WI38 (cell line): ENCODE results near the gene HNRNPM.

Source experiments
- H3K4me3 ChIP-seq: 2 replicates; pipeline ENCODE4 v1.5.1; 2011; ENCODE audit warnings: low read depth, mild to moderate bottlenecking, control low read depth, low read length
- CTCF ChIP-seq: IDR thresholded peaks from 2 replicates; pipeline ENCODE4 v1.5.1; 2012; ENCODE audit warnings: low read depth, mild to moderate bottlenecking, control low read depth, low read length

HNRNPM gene

GRCh38 chr19:8460516-8461298 is 15.9 kb downstream of the HNRNPM start:
- TF ChIP-seq CTCF: no peak
- 0 out of 2 replicates have a peak overlapping the region, but pooled peaks have one; percentile 1 for H3K4me3 ChIP-seq

DNA sequence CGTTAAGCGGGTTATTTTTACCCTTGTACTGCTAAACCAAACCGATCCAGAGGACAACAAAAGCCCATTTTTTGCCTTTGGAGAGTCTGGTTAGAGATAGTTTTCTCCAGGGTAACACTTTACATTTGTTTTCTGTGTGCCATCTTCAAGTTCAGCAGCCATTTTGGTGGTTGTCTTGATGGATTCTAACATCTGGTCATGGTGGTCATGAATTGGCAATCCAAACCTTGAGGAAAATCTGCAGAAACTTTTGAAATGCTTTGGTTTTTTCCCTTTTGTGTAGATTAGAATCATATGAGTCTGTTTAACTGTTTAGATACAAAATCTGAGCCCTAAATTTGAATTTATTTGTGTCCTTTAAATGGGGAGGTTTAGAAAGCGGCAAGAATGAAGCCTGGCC is 16.6 kb downstream of the HNRNPM start:
- no peak overlapping the region for H3K4me3 ChIP-seq
- no peak for TF ChIP-seq CTCF

- no peak overlapping the region for H3K4me3 ChIP-seq
- TF ChIP-seq CTCF: no peak
Observed at GRCh38 chr19:8461891-8462290, 17.1 kb downstream of the HNRNPM start.

DNA sequence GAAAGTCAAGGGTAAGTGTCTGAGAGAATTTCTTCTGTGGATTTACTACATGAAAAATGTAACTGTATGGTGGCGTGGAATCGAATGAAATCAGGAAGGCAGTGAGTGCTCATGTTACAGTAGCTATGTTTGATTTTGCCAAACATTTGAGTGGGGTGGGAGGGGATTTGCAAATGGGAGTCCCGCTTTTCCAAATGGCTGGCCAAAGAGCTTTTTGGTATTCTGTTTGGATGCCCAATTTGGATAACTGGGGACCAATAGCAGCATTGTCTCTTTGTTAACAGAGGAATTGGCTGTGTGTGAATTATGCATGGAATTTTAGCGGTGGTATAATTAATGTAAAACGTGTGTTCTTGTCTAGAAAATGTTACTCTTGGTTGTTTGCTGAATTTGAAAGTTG is 17.8 kb downstream of the HNRNPM start:
- TF ChIP-seq CTCF: no peak
- no peak overlapping the region for H3K4me3 ChIP-seq

GRCh38 chr19:8463365-8463764 is 18.6 kb downstream of the HNRNPM start:
- H3K4me3 ChIP-seq: no peak overlapping the region
- no peak for TF ChIP-seq CTCF

- no peak overlapping the region for H3K4me3 ChIP-seq
- TF ChIP-seq CTCF: no peak
Observed at GRCh38 chr19:8466018-8466417, 21.2 kb downstream of the HNRNPM start.

DNA sequence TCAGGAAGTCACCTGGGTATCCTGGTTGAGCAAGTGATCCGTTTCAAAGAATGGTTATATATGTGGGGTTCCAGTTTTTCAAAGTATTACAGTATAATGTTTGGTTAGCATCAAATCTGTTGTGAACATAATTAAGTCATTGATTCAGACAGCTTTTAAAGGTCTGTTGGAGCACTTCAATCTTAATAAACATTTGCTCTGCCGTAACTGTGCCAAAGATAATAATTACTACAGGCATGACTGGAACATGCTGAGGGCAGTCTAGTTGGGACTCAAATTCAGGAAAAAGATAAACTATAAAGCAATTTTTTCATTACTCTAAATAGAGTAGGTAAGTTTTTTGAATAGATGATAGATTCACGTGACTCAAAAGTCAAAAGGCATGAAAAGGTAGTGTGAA is 23.3 kb downstream of the HNRNPM start:
- TF ChIP-seq CTCF: no peak
- no peak overlapping the region for H3K4me3 ChIP-seq
